ENCODE measurements around the gene IFI44. TPM values are rescaled to one million over a fixed set of nuclear protein-coding genes. Genes with fewer than 3 reads are reported as not detected.
A peak's percentile ranks its signal among the peaks of the same experiment; 100 is the strongest.

Gene IFI44
- total and polyA plus RNA-seq, 2 donors (not counting 1 experiment from before 2014, with no cell fraction given), result 6.2 to 6.9 TPM

- no peak overlapping the region for H3K27ac Mint-ChIP-seq
- Histone ChIP-seq H3K79me2 (ENCODE audit: control insufficient read depth, insufficient read depth, low read length) (no peaks in the 10 kb centered on the region), H3K4me1 (ENCODE audit: control insufficient read depth in 2 of 2, insufficient read depth in 2 of 2, low read length in 2 of 2) (no peaks in the 10 kb centered on the region), H2AFZ (ENCODE audit: insufficient read depth, low read depth, low read length, poor library complexity, severe bottlenecking) (peak overlapping the region; percentile 34), H3K9ac (ENCODE audit: low read length) (no peak overlapping the region), H3K36me3 (replicated peaks in 1 of 2; ENCODE audit: control extremely low read depth in 1 of 2, control insufficient read depth in 1 of 2, extremely low read depth in 1 of 2, insufficient read depth in 2 of 2, low read length in 1 of 2) (no peaks in the 10 kb centered on the region), H4K20me1 (ENCODE audit: control insufficient read depth, insufficient read depth, low read length, poor library complexity, severe bottlenecking) (no peaks in the 10 kb centered on the region), H3K27me3 (replicated peaks in 1 of 4; ENCODE audit: control extremely low read depth in 1 of 4, control insufficient read depth in 3 of 4, insufficient read depth in 4 of 4, low read length in 3 of 4) (no peaks in the 10 kb centered on the region), H3K4me2 (replicated peaks; ENCODE audit: low read depth, low read length, poor library complexity, severe bottlenecking) (no peak overlapping the region), H3K27ac (ENCODE audit: low read length in 2 of 2) (no peak overlapping the region), H3K4me3 (ENCODE audit: control extremely low read depth in 1 of 5, extremely low read depth in 1 of 5, insufficient read depth in 1 of 5, low read depth in 2 of 5, low read length in 4 of 5) (no peak overlapping the region), H3K9me3 (ENCODE audit: control extremely low read depth in 1 of 3, control insufficient read depth in 2 of 3, insufficient read depth in 1 of 3, low read length in 2 of 3) (no peaks in the 10 kb centered on the region)
- peaks cover 3% of the 10 kb centered on the region for H3K27me3 Mint-ChIP-seq
- DNase-seq (no peak), ATAC-seq (ENCODE audit: low read depth) (no peak)
- no peaks in the 10 kb centered on the region for H3K4me1 Mint-ChIP-seq
- POLR2A ChIA-PET, result no interaction called here
- intact Hi-C loops (cut with micrococcal nuclease), result no loop called here
- H3K4me3 Mint-ChIP-seq, result no peak overlapping the region
- no peak for TF ChIP-seq EZH2 (IDR thresholded peaks at IDR 0.05; ENCODE audit: borderline replicate concordance, insufficient read depth, low read depth, low read length, poor library complexity, severe bottlenecking)
- TF ChIP-seq, protein P1, sequence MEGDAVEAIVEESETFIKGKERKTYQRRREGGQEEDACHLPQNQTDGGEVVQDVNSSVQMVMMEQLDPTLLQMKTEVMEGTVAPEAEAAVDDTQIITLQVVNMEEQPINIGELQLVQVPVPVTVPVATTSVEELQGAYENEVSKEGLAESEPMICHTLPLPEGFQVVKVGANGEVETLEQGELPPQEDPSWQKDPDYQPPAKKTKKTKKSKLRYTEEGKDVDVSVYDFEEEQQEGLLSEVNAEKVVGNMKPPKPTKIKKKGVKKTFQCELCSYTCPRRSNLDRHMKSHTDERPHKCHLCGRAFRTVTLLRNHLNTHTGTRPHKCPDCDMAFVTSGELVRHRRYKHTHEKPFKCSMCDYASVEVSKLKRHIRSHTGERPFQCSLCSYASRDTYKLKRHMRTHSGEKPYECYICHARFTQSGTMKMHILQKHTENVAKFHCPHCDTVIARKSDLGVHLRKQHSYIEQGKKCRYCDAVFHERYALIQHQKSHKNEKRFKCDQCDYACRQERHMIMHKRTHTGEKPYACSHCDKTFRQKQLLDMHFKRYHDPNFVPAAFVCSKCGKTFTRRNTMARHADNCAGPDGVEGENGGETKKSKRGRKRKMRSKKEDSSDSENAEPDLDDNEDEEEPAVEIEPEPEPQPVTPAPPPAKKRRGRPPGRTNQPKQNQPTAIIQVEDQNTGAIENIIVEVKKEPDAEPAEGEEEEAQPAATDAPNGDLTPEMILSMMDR (IDR thresholded peaks at IDR 0.05), result no peak
- CTCF ChIA-PET, result interaction anchor here (1.1 to 4.0 kb wide), 5 partner anchors 58 to 550 kb away, joined by 4 to 18 read pairs (median 7); partner anchors contain the start of gene IFI44L
- no peaks in the 10 kb centered on the region for H3K9me3 Mint-ChIP-seq (ENCODE audit: insufficient read depth)
Observed at GRCh38 chr1:78678324-78678723, 28.7 kb downstream of the IFI44 start.

- intact Hi-C loops (cut with micrococcal nuclease), result no loop called here
- no peak for ATAC-seq (ENCODE audit: low read depth)
- Mint-ChIP-seq H3K4me3 (no peak overlapping the region), H3K9me3 (ENCODE audit: insufficient read depth) (no peaks in the 10 kb centered on the region), H3K4me1 (no peaks in the 10 kb centered on the region), H3K27me3 (peaks cover 3% of the 10 kb centered on the region), H3K27ac (no peak overlapping the region)
- 90% methylated on average over 1 of the region's 2 CpGs for WGBS (ENCODE audit: insufficient coverage)
- Histone ChIP-seq H3K4me1 (ENCODE audit: control insufficient read depth in 2 of 2, insufficient read depth in 2 of 2, low read length in 2 of 2) (no peaks in the 10 kb centered on the region), H3K27ac (ENCODE audit: low read length in 2 of 2) (no peak overlapping the region), H3K4me3 (ENCODE audit: control extremely low read depth in 1 of 5, extremely low read depth in 1 of 5, insufficient read depth in 1 of 5, low read depth in 2 of 5, low read length in 4 of 5) (no peak overlapping the region), H3K9me3 (ENCODE audit: control extremely low read depth in 1 of 3, control insufficient read depth in 2 of 3, insufficient read depth in 1 of 3, low read length in 2 of 3) (no peaks in the 10 kb centered on the region), H3K4me2 (replicated peaks; ENCODE audit: low read depth, low read length, poor library complexity, severe bottlenecking) (no peak overlapping the region), H2AFZ (ENCODE audit: insufficient read depth, low read depth, low read length, poor library complexity, severe bottlenecking) (no peak overlapping the region), H3K79me2 (ENCODE audit: control insufficient read depth, insufficient read depth, low read length) (no peaks in the 10 kb centered on the region), H3K36me3 (replicated peaks in 1 of 2; ENCODE audit: control extremely low read depth in 1 of 2, control insufficient read depth in 1 of 2, extremely low read depth in 1 of 2, insufficient read depth in 2 of 2, low read length in 1 of 2) (no peaks in the 10 kb centered on the region), H4K20me1 (ENCODE audit: control insufficient read depth, insufficient read depth, low read length, poor library complexity, severe bottlenecking) (no peaks in the 10 kb centered on the region), H3K9ac (ENCODE audit: low read length) (no peak overlapping the region), H3K27me3 (replicated peaks in 1 of 4; ENCODE audit: control extremely low read depth in 1 of 4, control insufficient read depth in 3 of 4, insufficient read depth in 4 of 4, low read length in 3 of 4) (no peaks in the 10 kb centered on the region)
- TF ChIP-seq, protein P1 (IDR thresholded peaks at IDR 0.05), result no peak
- TF ChIP-seq EZH2 (IDR thresholded peaks at IDR 0.05; ENCODE audit: borderline replicate concordance, insufficient read depth, low read depth, low read length, poor library complexity, severe bottlenecking), result no peak
- POLR2A ChIA-PET, result no interaction called here
- CTCF ChIA-PET, result no interaction called here
- DNase-seq, result no peak
Observed at GRCh38 chr1:78681265-78681664, 31.6 kb downstream of the IFI44 start.
